Lower lobe of right lung (tissue), 2 donors: ENCODE measurements around the gene TRIM2. TPM values are rescaled to one million over a fixed set of nuclear protein-coding genes. Genes with fewer than 3 reads are reported as not detected.

Experiments used
- ATAC-seq, 2 donors: fragments of 200-7000 bp; cut with Tn5 transposase; one replicate each; pipeline ENCODE4 v1.9.1; 2020 to 2022; ENCODE audit warnings: mild to moderate bottlenecking in 2 of 2, moderate library complexity in 2 of 2
- DNase-seq: peaks from one replicate; pipeline ENCODE4 v3.0.0-alpha.2; 2020
- H3K27ac ChIP-seq: fragments of 200-600 bp; one replicate; pipeline ENCODE4 v1.8.0; 2022
- H3K27me3 ChIP-seq: fragments of 200-600 bp; one replicate; pipeline ENCODE4 v1.8.0; 2022; ENCODE audit warnings: low read depth
- H3K36me3 ChIP-seq: fragments of 200-600 bp; one replicate; pipeline ENCODE4 v1.8.0; 2022; ENCODE audit warnings: mild to moderate bottlenecking
- H3K4me1 ChIP-seq: fragments of 200-600 bp; one replicate; pipeline ENCODE4 v1.8.0; 2022
- H3K4me3 ChIP-seq: fragments of 200-600 bp; one replicate; pipeline ENCODE4 v1.8.0; 2022; ENCODE audit warnings: mild to moderate bottlenecking
- H3K9me3 ChIP-seq: fragments of 200-600 bp; one replicate; pipeline ENCODE4 v1.8.0; 2022
- CTCF ChIP-seq: fragments of 200-600 bp; IDR thresholded peaks from one replicate; pipeline ENCODE4 v1.8.0; 2022; ENCODE audit warnings: antibody characterized with exemption, mild to moderate bottlenecking
- intact Hi-C: fragments of 100-400 bp; cut with DNase I; formaldehyde crosslinking; loops from one replicate; pipeline ENCODE4 v1.11.0; 2022
- total RNA-seq: library from RNA; stranded (reverse); fragmentation: NEBNext Ultra II Directional; extraction: Animal tissue kit (Norgen Biotek cat#: 25700); gene quantifications from one replicate; pipeline ENCODE4 v1.2.1, GENCODE V29; 2021
- donor health status: DM: no; HTN: yes; CAD: no; lungs with severe emphysema.

Gene TRIM2
- total RNA-seq, 1 donor from 2014 or later: 32.6 TPM

GRCh38 chr4:153362184-153362583 lies 157.9 kb downstream of the TRIM2 start:
- ATAC-seq (no peak), DNase-seq (no peak)
- H3K36me3 ChIP-seq: no peaks in the 10 kb centered on the region
- no peak for TF ChIP-seq CTCF
- no peak overlapping the region for H3K4me3 ChIP-seq
- no peaks in the 10 kb centered on the region for H3K4me1 ChIP-seq
- intact Hi-C loops: no loop called here
- H3K27ac ChIP-seq: no peak overlapping the region
- H3K9me3 ChIP-seq: no peaks in the 10 kb centered on the region
- H3K27me3 ChIP-seq: no peaks in the 10 kb centered on the region

GRCh38 chr4:153364061-153364460 lies 159.8 kb downstream of the TRIM2 start:
- H3K27me3 ChIP-seq: no peaks in the 10 kb centered on the region
- no peaks in the 10 kb centered on the region for H3K9me3 ChIP-seq
- TF ChIP-seq CTCF: no peak
- H3K4me3 ChIP-seq: no peak overlapping the region
- DNase-seq (no peak), ATAC-seq (no peak)
- intact Hi-C loops: no loop called here
- no peaks in the 10 kb centered on the region for H3K36me3 ChIP-seq
- no peaks in the 10 kb centered on the region for H3K4me1 ChIP-seq
- H3K27ac ChIP-seq: no peak overlapping the region

GRCh38 chr4:153365003-153365402 lies 160.8 kb downstream of the TRIM2 start:
- H3K27me3 ChIP-seq: no peaks in the 10 kb centered on the region
- no peaks in the 10 kb centered on the region for H3K9me3 ChIP-seq
- no peak overlapping the region for H3K27ac ChIP-seq
- DNase-seq (peak; percentile 61), ATAC-seq (peak; percentile 66 to 69)
- no peak for TF ChIP-seq CTCF
- no peaks in the 10 kb centered on the region for H3K4me1 ChIP-seq
- no peak overlapping the region for H3K4me3 ChIP-seq
- intact Hi-C loops: no loop called here
- no peaks in the 10 kb centered on the region for H3K36me3 ChIP-seq

GRCh38 chr4:153366486-153366885 lies 162.2 kb downstream of the TRIM2 start:
- Histone ChIP-seq H3K4me3 (no peak overlapping the region), H3K4me1 (no peaks in the 10 kb centered on the region), H3K27me3 (no peaks in the 10 kb centered on the region), H3K27ac (no peak overlapping the region), H3K9me3 (no peaks in the 10 kb centered on the region), H3K36me3 (no peaks in the 10 kb centered on the region)
- ATAC-seq (no peak), DNase-seq (no peak)
- intact Hi-C loops: no loop called here
- no peak for TF ChIP-seq CTCF

GRCh38 chr4:153367092-153367491 lies 162.8 kb downstream of the TRIM2 start:
- no peak for TF ChIP-seq CTCF
- no peak for ATAC-seq
- no peaks in the 10 kb centered on the region for H3K36me3 ChIP-seq
- H3K4me3 ChIP-seq: no peak overlapping the region
- H3K9me3 ChIP-seq: no peaks in the 10 kb centered on the region
- no peaks in the 10 kb centered on the region for H3K27me3 ChIP-seq
- no peak for DNase-seq
- H3K4me1 ChIP-seq: no peaks in the 10 kb centered on the region
- H3K27ac ChIP-seq: no peak overlapping the region
- intact Hi-C loops: no loop called here

GRCh38 chr4:153369021-153369420 lies 164.8 kb downstream of the TRIM2 start:
- peaks cover 14% of the 10 kb centered on the region for H3K9me3 ChIP-seq
- H3K27me3 ChIP-seq: no peaks in the 10 kb centered on the region
- ATAC-seq: no peak
- no peak overlapping the region for H3K27ac ChIP-seq
- TF ChIP-seq CTCF: no peak
- H3K4me3 ChIP-seq: no peak overlapping the region
- no peaks in the 10 kb centered on the region for H3K4me1 ChIP-seq
- no peaks in the 10 kb centered on the region for H3K36me3 ChIP-seq
- intact Hi-C loops: no loop called here
- DNase-seq: no peak
